Neural cell (in vitro differentiated cells): Measurements from ENCODE around the gene KIF16B.

Source experiments
- CTCF ChIP-seq: fragments of 450-650 bp; IDR thresholded peaks from 2 replicates; pipeline ENCODE4 v1.5.1; 2014; ENCODE audit warnings: antibody characterized with exemption, mild to moderate bottlenecking, moderate library complexity; ENCODE audit not compliant: poor library complexity, severe bottlenecking
- EP300 ChIP-seq: fragments of 450-650 bp; conservative IDR thresholded peaks from 2 replicates; pipeline ENCODE4 v1.6.1; 2014; ENCODE audit warnings: antibody characterized with exemption, mild to moderate bottlenecking, moderate library complexity; ENCODE audit not compliant: poor library complexity, severe bottlenecking

- no peak for TF ChIP-seq EP300
- no peak for TF ChIP-seq CTCF
Measured at GRCh38 chr20:16555754-16556153, 17.5 kb downstream of the KIF16B start.
